ENCODE data around the gene SLC16A10. TPM values are rescaled to one million over a fixed set of nuclear protein-coding genes. Genes with fewer than 3 reads are reported as not detected.

SLC16A10 gene
- total RNA-seq, 2 experiments from 2014 or later: 11.5 to 12.2 TPM

DNA sequence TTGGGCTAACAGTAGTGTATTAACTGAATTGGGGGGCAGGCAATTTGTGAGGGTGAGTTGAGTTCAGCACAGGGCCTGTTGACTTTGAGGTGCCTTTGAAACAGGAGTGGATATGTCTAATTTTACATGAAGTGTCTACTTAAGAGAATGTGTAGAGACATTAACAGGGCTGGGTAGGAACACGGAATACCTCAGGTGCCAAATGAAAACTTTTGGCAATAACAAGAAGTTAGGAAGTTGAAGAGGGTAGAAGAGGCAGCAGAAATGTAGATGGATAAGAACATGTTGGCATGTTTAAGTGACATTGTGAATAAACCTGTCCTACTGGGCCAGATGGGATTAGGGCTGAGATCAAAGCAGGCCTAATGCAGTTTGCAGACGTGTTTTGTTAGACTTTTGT is 117.0 kb downstream of the SLC16A10 start:
- intact Hi-C loops (cut with micrococcal nuclease): no loop called here
- DNase-seq: no peak
- Mint-ChIP-seq H3K4me3 (no peak overlapping the region), H3K9me3 (no peaks in the 10 kb centered on the region), H3K27me3 (no peaks in the 10 kb centered on the region), H3K27ac (no peak overlapping the region), H3K4me1 (ENCODE audit: low read depth) (peaks cover 16% of the 10 kb centered on the region), H3K36me3 (ENCODE audit: low read depth) (no peaks in the 10 kb centered on the region)
- ChIA-PET CTCF (interaction anchor here (1.0 to 4.3 kb wide), 2 partner anchors 135 to 146 kb away, joined by 3 to 34 read pairs; no protein-coding TSS in a partner anchor), POLR2A (interaction anchor here (0.7 kb wide), 1 partner anchor 136 kb away, joined by 3 read pairs; no protein-coding TSS in a partner anchor)
- no peak for ATAC-seq
- TF ChIP-seq, protein P1, sequence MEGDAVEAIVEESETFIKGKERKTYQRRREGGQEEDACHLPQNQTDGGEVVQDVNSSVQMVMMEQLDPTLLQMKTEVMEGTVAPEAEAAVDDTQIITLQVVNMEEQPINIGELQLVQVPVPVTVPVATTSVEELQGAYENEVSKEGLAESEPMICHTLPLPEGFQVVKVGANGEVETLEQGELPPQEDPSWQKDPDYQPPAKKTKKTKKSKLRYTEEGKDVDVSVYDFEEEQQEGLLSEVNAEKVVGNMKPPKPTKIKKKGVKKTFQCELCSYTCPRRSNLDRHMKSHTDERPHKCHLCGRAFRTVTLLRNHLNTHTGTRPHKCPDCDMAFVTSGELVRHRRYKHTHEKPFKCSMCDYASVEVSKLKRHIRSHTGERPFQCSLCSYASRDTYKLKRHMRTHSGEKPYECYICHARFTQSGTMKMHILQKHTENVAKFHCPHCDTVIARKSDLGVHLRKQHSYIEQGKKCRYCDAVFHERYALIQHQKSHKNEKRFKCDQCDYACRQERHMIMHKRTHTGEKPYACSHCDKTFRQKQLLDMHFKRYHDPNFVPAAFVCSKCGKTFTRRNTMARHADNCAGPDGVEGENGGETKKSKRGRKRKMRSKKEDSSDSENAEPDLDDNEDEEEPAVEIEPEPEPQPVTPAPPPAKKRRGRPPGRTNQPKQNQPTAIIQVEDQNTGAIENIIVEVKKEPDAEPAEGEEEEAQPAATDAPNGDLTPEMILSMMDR (IDR thresholded peaks at IDR 0.05): no peak

DNA sequence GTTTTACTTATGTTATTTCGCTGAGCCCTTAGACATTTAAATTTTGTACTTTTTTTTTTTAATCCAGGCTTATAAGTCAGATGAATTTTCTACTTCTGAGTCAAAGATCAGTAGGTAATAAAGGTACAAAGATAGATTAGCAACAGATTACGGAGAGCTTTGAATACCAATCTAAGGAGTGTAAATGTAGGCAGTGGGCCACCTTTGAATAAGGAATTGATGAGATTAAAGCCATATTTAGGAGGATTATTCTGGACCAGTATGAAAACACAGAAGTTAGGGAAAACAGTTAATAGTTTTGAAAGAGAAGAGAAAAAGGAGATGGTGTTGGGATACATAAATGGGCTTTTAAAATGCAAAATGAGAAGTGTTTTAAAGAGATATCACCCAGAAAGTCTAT is 117.6 kb downstream of the SLC16A10 start:
- intact Hi-C loops (cut with micrococcal nuclease): no loop called here
- TF ChIP-seq, protein P1 (IDR thresholded peaks at IDR 0.05): no peak
- DNase-seq: no peak
- no peak overlapping the region for H3K4me3 Mint-ChIP-seq
- ChIA-PET CTCF (interaction anchor here (1.0 to 4.3 kb wide), 2 partner anchors 136 to 146 kb away, joined by 3 to 34 read pairs; no protein-coding TSS in a partner anchor), POLR2A (interaction anchor here (0.7 kb wide), 1 partner anchor 136 kb away, joined by 3 read pairs; no protein-coding TSS in a partner anchor)
- peaks cover 13% of the 10 kb centered on the region for H3K4me1 Mint-ChIP-seq (ENCODE audit: low read depth)
- no peak overlapping the region for H3K27ac Mint-ChIP-seq
- ATAC-seq: no peak
- H3K9me3 Mint-ChIP-seq: no peaks in the 10 kb centered on the region
- H3K36me3 Mint-ChIP-seq (ENCODE audit: low read depth): no peaks in the 10 kb centered on the region
- H3K27me3 Mint-ChIP-seq: no peaks in the 10 kb centered on the region

DNA sequence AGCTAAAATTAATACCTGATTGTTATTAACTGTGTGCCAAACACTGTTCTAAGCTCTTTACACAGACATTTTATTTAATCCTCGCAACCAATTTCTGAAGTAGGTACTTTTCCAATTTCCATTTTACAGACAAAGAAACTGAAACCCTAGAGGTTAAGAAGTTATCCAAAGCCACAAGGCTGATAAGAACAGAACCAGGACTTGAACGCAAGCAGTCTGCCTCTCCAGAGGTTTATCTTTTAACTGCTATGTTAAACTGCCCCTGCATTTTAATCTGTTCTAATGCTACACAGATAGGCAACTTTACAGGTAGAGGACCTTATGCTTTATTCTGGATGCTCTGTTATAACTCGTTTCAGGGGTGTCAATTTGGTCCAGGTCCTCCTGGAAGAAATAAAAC is 118.2 kb downstream of the SLC16A10 start:
- TF ChIP-seq, protein P1 (IDR thresholded peaks at IDR 0.05): no peak
- no peak overlapping the region for H3K27ac Mint-ChIP-seq
- H3K27me3 Mint-ChIP-seq: no peaks in the 10 kb centered on the region
- H3K9me3 Mint-ChIP-seq: no peaks in the 10 kb centered on the region
- intact Hi-C loops (cut with micrococcal nuclease): no loop called here
- H3K4me1 Mint-ChIP-seq (ENCODE audit: low read depth): peaks cover 7% of the 10 kb centered on the region
- no peak for ATAC-seq
- no peaks in the 10 kb centered on the region for H3K36me3 Mint-ChIP-seq (ENCODE audit: low read depth)
- ChIA-PET CTCF (interaction anchor here (1.0 to 4.3 kb wide), 2 partner anchors 136 to 147 kb away, joined by 3 to 34 read pairs; no protein-coding TSS in a partner anchor), POLR2A (interaction anchor here (0.6 kb wide), 1 partner anchor 129 kb away, joined by 3 read pairs; no protein-coding TSS in a partner anchor)
- no peak overlapping the region for H3K4me3 Mint-ChIP-seq
- DNase-seq: no peak

DNA sequence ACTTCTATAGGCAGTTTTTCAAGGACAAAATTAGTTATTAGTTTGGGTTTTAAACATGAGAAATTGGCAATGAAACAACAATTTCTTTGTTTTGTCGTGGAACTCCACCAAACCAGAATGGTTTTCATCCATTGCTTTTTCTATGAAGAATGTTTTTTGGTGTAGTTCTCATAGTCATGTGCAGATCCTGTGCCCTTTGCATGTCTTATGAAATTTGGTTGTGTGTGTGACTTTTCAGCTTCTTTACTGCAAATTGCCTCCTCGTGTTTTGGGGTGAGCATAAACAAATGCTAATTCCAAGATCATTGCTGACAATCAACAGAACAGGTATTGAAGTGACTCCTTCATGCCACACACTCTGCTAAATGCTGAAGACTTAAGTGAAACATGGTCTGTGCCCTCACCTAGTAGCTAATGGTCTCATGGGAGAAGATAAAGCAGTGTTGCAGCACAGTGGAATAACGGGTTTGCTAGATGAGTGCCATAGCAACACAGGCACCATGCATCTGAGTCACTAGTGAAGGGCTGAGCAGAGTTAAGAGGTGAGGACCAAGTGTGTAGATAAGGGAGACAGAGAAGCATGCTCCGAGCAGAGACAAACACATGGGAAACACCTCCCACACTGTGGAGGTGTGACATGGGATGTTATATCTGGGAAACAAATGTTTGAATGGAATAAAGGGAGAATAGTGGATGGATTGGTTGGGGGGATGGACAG is 120.0 kb downstream of the SLC16A10 start:
- CTCF ChIA-PET: interaction anchor here (4.3 kb wide), 1 partner anchor 149 kb away, joined by 34 read pairs; no protein-coding TSS in a partner anchor
- POLR2A ChIA-PET: interaction anchor here (0.6 kb wide), 1 partner anchor 33 kb away, joined by 3 read pairs; no protein-coding TSS in a partner anchor
- Mint-ChIP-seq H3K9me3 (no peaks in the 10 kb centered on the region), H3K36me3 (ENCODE audit: low read depth) (no peaks in the 10 kb centered on the region), H3K27ac (no peak overlapping the region), H3K27me3 (no peaks in the 10 kb centered on the region), H3K4me1 (ENCODE audit: low read depth) (no peaks in the 10 kb centered on the region), H3K4me3 (no peak overlapping the region)
- no peak for ATAC-seq
- intact Hi-C loops (cut with micrococcal nuclease): no loop called here
- TF ChIP-seq, protein P1 (IDR thresholded peaks at IDR 0.05): no peak
- DNase-seq: no peak

DNA sequence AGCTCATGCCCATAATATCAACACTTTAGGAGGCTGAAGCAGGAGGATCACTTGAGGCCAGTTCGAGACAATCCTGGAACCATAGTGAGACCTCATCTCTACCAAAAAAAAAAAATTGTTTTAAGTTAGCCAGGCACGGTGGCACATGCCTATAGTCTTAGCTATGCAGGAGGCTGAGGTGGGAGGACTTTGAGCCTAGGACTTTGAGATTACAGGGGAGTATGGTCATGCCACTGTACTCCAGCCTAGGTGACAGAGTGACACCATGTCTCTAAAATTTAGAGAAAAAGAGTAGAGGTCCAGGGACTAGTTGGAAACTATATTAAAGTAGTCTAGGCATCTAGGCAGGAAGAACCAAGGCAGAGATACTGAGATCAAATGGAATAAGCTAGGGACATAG is 121.6 kb downstream of the SLC16A10 start:
- ATAC-seq (no peak), DNase-seq (no peak)
- intact Hi-C loops (cut with micrococcal nuclease): no loop called here
- Mint-ChIP-seq H3K36me3 (ENCODE audit: low read depth) (no peaks in the 10 kb centered on the region), H3K27ac (no peak overlapping the region), H3K9me3 (no peaks in the 10 kb centered on the region), H3K27me3 (no peaks in the 10 kb centered on the region), H3K4me1 (ENCODE audit: low read depth) (no peaks in the 10 kb centered on the region), H3K4me3 (no peak overlapping the region)
- POLR2A ChIA-PET: no interaction called here
- CTCF ChIA-PET: interaction anchor here (0.7 to 3.4 kb wide), 12 partner anchors 8 to 234 kb away, joined by 3 to 75 read pairs (median 4); no protein-coding TSS in a partner anchor
- TF ChIP-seq, protein P1 (IDR thresholded peaks at IDR 0.05): no peak
